H9 (cell line): ENCODE data around the gene ACSL3. TPM values are rescaled to one million over a fixed set of nuclear protein-coding genes. Genes with fewer than 3 reads are reported as not detected.

Experiments
- DNase-seq: peaks from one replicate; pipeline ENCODE4 v3.0.0-alpha.2; 2017
- H2AFZ ChIP-seq: one replicate; pipeline ENCODE4 v1.6.1; 2013; ENCODE audit warnings: mild to moderate bottlenecking, low read length, control low read depth, moderate library complexity
- H2AK5ac ChIP-seq: 2 replicates; pipeline ENCODE4 v1.6.1; 2013; ENCODE audit warnings: low read length, control low read depth, mixed read lengths; ENCODE audit not compliant: insufficient read length
- H2BK120ac ChIP-seq: one replicate; pipeline ENCODE4 v1.6.1; 2013; ENCODE audit warnings: low read depth, mild to moderate bottlenecking, low read length, control low read depth, inconsistent platforms; ENCODE audit not compliant: poor library complexity, severe bottlenecking
- H2BK12ac ChIP-seq: 2 replicates; pipeline ENCODE4 v1.6.1; 2013; ENCODE audit warnings: low read length, control low read depth, mixed read lengths, low read depth; ENCODE audit not compliant: insufficient read length
- H2BK15ac ChIP-seq: 2 replicates; pipeline ENCODE4 v1.6.1; 2013; ENCODE audit warnings: low read depth, low read length, control low read depth
- H2BK20ac ChIP-seq: one replicate; pipeline ENCODE4 v1.6.1; 2013; ENCODE audit warnings: low read depth, mild to moderate bottlenecking, low read length, control low read depth, inconsistent platforms; ENCODE audit not compliant: poor library complexity, severe bottlenecking
- H2BK5ac ChIP-seq: 2 replicates; pipeline ENCODE4 v1.6.1; 2013; ENCODE audit warnings: low read length, control low read depth, mixed read lengths; ENCODE audit not compliant: insufficient read length
- H3K14ac ChIP-seq: 2 replicates; pipeline ENCODE4 v1.6.1; 2013; ENCODE audit warnings: low read length, control low read depth; ENCODE audit not compliant: insufficient read depth
- H3K18ac ChIP-seq: 2 replicates; pipeline ENCODE4 v1.6.1; 2013; ENCODE audit warnings: low read depth, mild to moderate bottlenecking, mixed read lengths, low read length, control low read depth; ENCODE audit not compliant: insufficient read length
- H3K23ac ChIP-seq: 2 replicates; pipeline ENCODE4 v1.6.1; 2013; ENCODE audit warnings: low read length, control low read depth, mixed read lengths, low read depth; ENCODE audit not compliant: insufficient read length
- H3K23me2 ChIP-seq: 2 replicates; pipeline ENCODE4 v1.6.1; 2013; ENCODE audit warnings: low read depth, mild to moderate bottlenecking, mixed read lengths, low read length, control low read depth; ENCODE audit not compliant: insufficient read length, poor library complexity, severe bottlenecking
- H3K27ac ChIP-seq: 2 replicates; pipeline ENCODE4 v1.5.1; 2013; ENCODE audit warnings: low read length, control low read depth, mixed read lengths, low read depth; ENCODE audit not compliant: insufficient read length
- H3K27me3 ChIP-seq: 2 replicates; pipeline ENCODE4 v1.6.1; 2013; ENCODE audit warnings: low read length, control low read depth, inconsistent platforms; ENCODE audit not compliant: insufficient read depth
- H3K4ac ChIP-seq: 2 replicates; pipeline ENCODE4 v1.6.1; 2013; ENCODE audit warnings: low read depth, mild to moderate bottlenecking, control low read depth, inconsistent platforms, low read length, moderate library complexity
- H3K4me1 ChIP-seq: 2 replicates; pipeline ENCODE4 v1.6.1; 2013; ENCODE audit warnings: low read length, control low read depth, inconsistent platforms; ENCODE audit not compliant: insufficient read depth
- H3K4me2 ChIP-seq: 2 replicates; pipeline ENCODE4 v1.6.1; 2013; ENCODE audit warnings: low read length, control low read depth, mixed read lengths; ENCODE audit not compliant: insufficient read length, insufficient read depth
- H3K56ac ChIP-seq: 2 replicates; pipeline ENCODE4 v1.6.1; 2013; ENCODE audit warnings: low read depth, mild to moderate bottlenecking, mixed read lengths, low read length, control low read depth; ENCODE audit not compliant: insufficient read length
- H3K79me1 ChIP-seq: 2 replicates; pipeline ENCODE4 v1.6.1; 2013; ENCODE audit warnings: low read depth, mild to moderate bottlenecking, moderate library complexity, low read length, control low read depth, inconsistent platforms; ENCODE audit not compliant: insufficient read depth, poor library complexity, severe bottlenecking
- H3K79me2 ChIP-seq: 2 replicates; pipeline ENCODE4 v1.6.1; 2013; ENCODE audit warnings: low read length, control low read depth, inconsistent platforms; ENCODE audit not compliant: insufficient read depth
- H3K9ac ChIP-seq: 2 replicates; pipeline ENCODE4 v1.6.1; 2013; ENCODE audit warnings: low read length, control low read depth, mixed read lengths; ENCODE audit not compliant: insufficient read length; ENCODE audit errors: extremely low read depth
- H3K9me3 ChIP-seq: one replicate; pipeline ENCODE4 v1.6.1; 2013; ENCODE audit warnings: low read depth, low read length, inconsistent platforms; ENCODE audit not compliant: control insufficient read depth
- H3T11ph ChIP-seq: one replicate; pipeline ENCODE4 v1.6.1; 2013; ENCODE audit warnings: mild to moderate bottlenecking, low read length, control low read depth, inconsistent platforms
- H4K20me1 ChIP-seq: one replicate; pipeline ENCODE4 v1.6.1; 2013; ENCODE audit not compliant: control insufficient read depth, insufficient read length, insufficient read depth
- H4K5ac ChIP-seq: 2 replicates; pipeline ENCODE4 v1.6.1; 2013; ENCODE audit warnings: low read depth, mild to moderate bottlenecking, mixed read lengths, low read length, control low read depth; ENCODE audit not compliant: insufficient read length
- H4K8ac ChIP-seq: replicated peaks from 2 replicates; pipeline ENCODE4 v1.6.1; 2013; ENCODE audit warnings: low read length, control low read depth, mixed read lengths, low read depth; ENCODE audit not compliant: insufficient read length
- H4K91ac ChIP-seq: 2 replicates; pipeline ENCODE4 v1.6.1; 2013; ENCODE audit warnings: low read depth, mild to moderate bottlenecking, moderate library complexity, mixed read lengths, low read length, control low read depth; ENCODE audit not compliant: insufficient read length
- H3K27ac Mint-ChIP-seq, 3 experiments: 2 replicates in 2 of 3; 3 replicates in 1 of 3; pipeline ENCODE4 v1.8.0; 2020 to 2021; ENCODE audit warnings: mixed read lengths in 3 of 3, mild to moderate bottlenecking in 1 of 3, moderate library complexity in 1 of 3
- H3K27me3 Mint-ChIP-seq: 2 replicates; pipeline ENCODE4 v1.8.0; 2021; ENCODE audit warnings: low read depth, mild to moderate bottlenecking, moderate library complexity, mixed read lengths
- H3K36me3 Mint-ChIP-seq, 3 experiments: 2 replicates in 2 of 3; 3 replicates in 1 of 3; pipeline ENCODE4 v1.8.0; 2020 to 2021; ENCODE audit warnings: low read depth in 3 of 3, mixed read lengths in 3 of 3; ENCODE audit not compliant: insufficient read depth in 1 of 3
- H3K4me1 Mint-ChIP-seq, 2 experiments: 2 replicates each; pipeline ENCODE4 v1.8.0; 2020; ENCODE audit warnings: mixed read lengths in 2 of 2
- H3K4me3 Mint-ChIP-seq, 2 experiments: 2 replicates in 1 of 2; 3 replicates in 1 of 2; pipeline ENCODE4 v1.8.0; 2020 to 2021; ENCODE audit warnings: mild to moderate bottlenecking in 2 of 2, mixed read lengths in 2 of 2, moderate library complexity in 1 of 2
- H3K9me3 Mint-ChIP-seq, 2 experiments: 2 replicates in 1 of 2; 3 replicates in 1 of 2; pipeline ENCODE4 v1.8.0; 2020; ENCODE audit warnings: mild to moderate bottlenecking in 2 of 2, mixed read lengths in 2 of 2, moderate library complexity in 1 of 2
- CTCF ChIP-seq: fragments of 200-600 bp; sonication (generic); conservative IDR thresholded peaks from 3 replicates; pipeline ENCODE4 v1.8.0; 2021; ENCODE audit warnings: antibody characterized with exemption, mild to moderate bottlenecking
- WGBS: extraction: QIAGEN DNeasy Blood & Tissue Kit; methylation state at CpG from one replicate; pipeline ENCODE4 v1.1.7; 2013; ENCODE audit warnings: missing lambda C conversion rate, low lambda C conversion rate, mixed read lengths; ENCODE audit not compliant: insufficient read length; ENCODE audit errors: extremely low coverage; 5-methylcytosine and 5-hydroxymethylcytosine counted together
- total RNA-seq: library from RNA; stranded (reverse); gene quantifications from 2 replicates; pipeline ENCODE4 v1.2.1, GENCODE V29; 2021

Gene ACSL3
- total RNA-seq, 1 experiment from 2014 or later = 60.9 TPM

GRCh38 chr2:222848862-222849261 is 12.0 kb upstream of the ACSL3 start:
- no peak overlapping the region for H3K56ac ChIP-seq
- no peaks in the 10 kb centered on the region for H3K36me3 Mint-ChIP-seq
- no peaks in the 10 kb centered on the region for H3K27me3 Mint-ChIP-seq
- no peak for TF ChIP-seq CTCF
- no peaks in the 10 kb centered on the region for H3K9me3 Mint-ChIP-seq
- H2BK120ac ChIP-seq = no peak overlapping the region
- H4K91ac ChIP-seq = no peak overlapping the region
- H3K4me1 ChIP-seq = no peaks in the 10 kb centered on the region
- no peak overlapping the region for H3K4me3 Mint-ChIP-seq
- no peak overlapping the region for H3K4ac ChIP-seq
- H2BK5ac ChIP-seq = no peak overlapping the region
- no CpG with 5 or more reads among the region's 9 CpGs for WGBS
- peaks cover 0 to 3% of the 10 kb centered on the region in 2 experiments; a peak in 1 of 4 replicates for H3K4me1 Mint-ChIP-seq
- H2BK20ac ChIP-seq = no peak overlapping the region
- no peak overlapping the region for H2BK15ac ChIP-seq
- H3K27ac Mint-ChIP-seq = no peak overlapping the region; a peak in 1 of 7 replicates
- H3T11ph ChIP-seq = no peak overlapping the region
- no peaks in the 10 kb centered on the region for H3K79me1 ChIP-seq
- H3K9me3 ChIP-seq = no peaks in the 10 kb centered on the region
- no peak for DNase-seq
- no peaks in the 10 kb centered on the region for H3K23me2 ChIP-seq
- H3K27ac ChIP-seq = no peak overlapping the region
- H4K5ac ChIP-seq = no peak overlapping the region
- no peak overlapping the region for H3K23ac ChIP-seq
- no peak overlapping the region for H2AFZ ChIP-seq
- H3K18ac ChIP-seq = no peak overlapping the region
- no peaks in the 10 kb centered on the region for H3K27me3 ChIP-seq
- H3K9ac ChIP-seq = no peak overlapping the region
- H2BK12ac ChIP-seq = no peak overlapping the region
- H3K79me2 ChIP-seq = no peaks in the 10 kb centered on the region
- no peak overlapping the region for H3K14ac ChIP-seq
- no peaks in the 10 kb centered on the region for H4K20me1 ChIP-seq
- H3K4me2 ChIP-seq = no peak overlapping the region
- H4K8ac ChIP-seq = no peak overlapping the region
- H2AK5ac ChIP-seq = no peak overlapping the region
